GM20431 (cell line): ENCODE measurements around the gene PLEKHD1.

Source experiments
- in situ Hi-C: fragments of 300-500 bp; cut with MseI, MboI; formaldehyde crosslinking; loops from one replicate; pipeline ENCODE4 v1.15.0; 2020; ENCODE audit warnings: low sequenced_read_pairs; ENCODE audit not compliant: unreplicated experiment

Gene PLEKHD1

DNA sequence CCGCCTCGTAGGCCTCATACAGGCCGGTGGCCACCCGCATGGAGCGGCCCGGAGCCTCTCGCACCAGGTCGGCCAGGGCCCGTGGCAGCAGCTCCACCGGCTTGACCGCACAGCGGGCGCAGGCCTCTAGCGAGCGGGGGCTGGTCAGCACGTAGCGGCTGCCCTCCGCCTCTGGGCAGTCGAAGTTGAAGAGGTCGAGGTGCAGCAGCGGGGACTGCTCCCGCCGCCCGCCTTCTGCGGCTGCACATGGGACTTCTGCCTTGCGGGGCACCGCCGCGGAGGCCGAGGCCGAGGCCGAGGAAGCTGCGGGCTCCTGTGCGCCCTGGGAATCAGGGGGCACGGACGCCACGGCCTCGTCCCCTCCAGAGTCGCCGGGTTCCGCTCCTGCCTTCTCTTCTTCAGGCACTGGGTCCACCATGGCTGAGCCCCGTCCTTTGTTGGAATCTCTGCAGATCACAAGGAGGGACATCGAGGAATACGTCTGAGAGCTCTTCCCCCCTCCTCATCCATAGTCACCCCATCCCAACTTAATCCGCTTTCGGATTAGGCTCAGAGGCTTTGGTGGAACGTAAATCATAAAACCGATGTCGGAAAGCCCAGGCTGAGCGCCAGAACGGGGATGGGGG lies 88.8 kb downstream of the PLEKHD1 start:
- in situ Hi-C loops, result loop anchor here (25.0 kb wide), 1 partner anchor 336 kb away; no protein-coding TSS in a partner anchor

GRCh38 chr14:69573831-69574262 lies 89.3 kb downstream of the PLEKHD1 start:
- in situ Hi-C loops, result loop anchor here (25.0 kb wide), 1 partner anchor 337 kb away; no protein-coding TSS in a partner anchor

DNA sequence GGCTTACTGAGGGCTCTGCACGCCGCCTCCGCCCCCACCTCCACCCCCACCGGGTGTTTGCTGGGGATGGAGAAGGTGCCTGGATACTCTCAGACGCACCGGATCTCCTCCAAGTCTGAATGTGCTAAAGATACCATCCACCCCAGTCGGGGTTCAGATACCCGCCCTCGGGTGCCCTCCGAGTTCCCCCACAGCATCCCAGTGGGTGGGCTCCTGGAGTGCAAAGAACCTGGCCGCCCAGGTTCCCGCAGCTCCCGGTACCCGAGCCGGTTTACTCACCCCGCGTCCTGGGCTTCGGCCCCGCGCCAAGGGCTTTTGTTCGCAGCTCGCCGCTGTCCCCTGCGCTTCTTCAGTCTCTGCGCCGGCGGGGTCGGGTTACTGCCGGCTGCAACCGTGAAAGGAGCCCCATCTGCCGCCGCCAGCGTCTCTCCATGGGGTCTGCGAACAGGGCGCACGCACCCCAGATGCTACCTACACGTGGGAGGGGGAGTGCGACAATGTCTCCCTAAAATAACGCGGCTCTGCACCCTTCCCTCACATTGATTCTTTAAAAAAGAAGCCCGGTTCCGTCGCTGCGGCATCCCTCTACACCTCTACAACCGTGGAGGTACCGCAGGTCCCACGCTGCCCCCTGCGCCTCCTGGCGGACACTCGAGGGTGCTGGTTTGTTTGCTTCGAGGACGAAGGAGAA lies 89.9 kb downstream of the PLEKHD1 start, which contains the start of gene CCDC177:
CCDC177 (minus strand) TSS at position 609 of the 691 bp plus-strand sequence. CDS start 1,249 bp downstream, outside the sequence.
- in situ Hi-C loops, result loop anchor here (25.0 kb wide), 1 partner anchor 337 kb away; no protein-coding TSS in a partner anchor

DNA sequence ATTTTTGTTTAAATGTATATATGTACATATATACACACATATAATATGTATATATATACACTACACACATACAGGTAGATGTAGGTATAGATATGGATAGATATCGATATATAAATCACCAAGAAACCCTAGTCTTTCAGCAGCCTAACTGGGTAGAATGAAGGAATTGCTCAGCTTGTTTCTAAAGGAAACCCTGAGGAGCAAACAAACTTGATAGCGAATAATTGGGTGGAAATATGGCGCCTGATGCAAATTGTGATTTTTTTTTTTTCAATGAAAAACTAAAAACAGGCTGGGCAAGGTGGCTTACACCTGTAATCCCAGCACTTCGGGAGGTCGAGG lies 90.4 kb downstream of the PLEKHD1 start:
- in situ Hi-C loops, result loop anchor here (25.0 kb wide), 2 partner anchors 338 to 462 kb away; no protein-coding TSS in a partner anchor

GRCh38 chr14:69579476-69579875 lies 94.9 kb downstream of the PLEKHD1 start:
- in situ Hi-C loops, result loop anchor here (25.0 kb wide), 1 partner anchor 458 kb away; no protein-coding TSS in a partner anchor

- in situ Hi-C loops, result loop anchor here (25.0 kb wide), 1 partner anchor 457 kb away; no protein-coding TSS in a partner anchor
Observed at GRCh38 chr14:69580009-69580577, 95.6 kb downstream of the PLEKHD1 start.
